GM12865 (cell line): ENCODE data around the gene KPNB1.

Experiments used
- DNase-seq: peaks from one replicate; pipeline ENCODE4 v3.0.0; 2010; ENCODE audit warnings: low read depth
- H3K4me3 ChIP-seq: 2 replicates; pipeline ENCODE4 v1.5.1; 2011; ENCODE audit warnings: mild to moderate bottlenecking, low read depth, low read length, control low read depth
- CTCF ChIP-seq: IDR thresholded peaks from 2 replicates; pipeline ENCODE4 v1.5.1; 2011; ENCODE audit warnings: low read length, control low read depth, low read depth, inconsistent platforms; ENCODE audit not compliant: insufficient read depth; ENCODE audit errors: missing control alignments

KPNB1 gene

DNA sequence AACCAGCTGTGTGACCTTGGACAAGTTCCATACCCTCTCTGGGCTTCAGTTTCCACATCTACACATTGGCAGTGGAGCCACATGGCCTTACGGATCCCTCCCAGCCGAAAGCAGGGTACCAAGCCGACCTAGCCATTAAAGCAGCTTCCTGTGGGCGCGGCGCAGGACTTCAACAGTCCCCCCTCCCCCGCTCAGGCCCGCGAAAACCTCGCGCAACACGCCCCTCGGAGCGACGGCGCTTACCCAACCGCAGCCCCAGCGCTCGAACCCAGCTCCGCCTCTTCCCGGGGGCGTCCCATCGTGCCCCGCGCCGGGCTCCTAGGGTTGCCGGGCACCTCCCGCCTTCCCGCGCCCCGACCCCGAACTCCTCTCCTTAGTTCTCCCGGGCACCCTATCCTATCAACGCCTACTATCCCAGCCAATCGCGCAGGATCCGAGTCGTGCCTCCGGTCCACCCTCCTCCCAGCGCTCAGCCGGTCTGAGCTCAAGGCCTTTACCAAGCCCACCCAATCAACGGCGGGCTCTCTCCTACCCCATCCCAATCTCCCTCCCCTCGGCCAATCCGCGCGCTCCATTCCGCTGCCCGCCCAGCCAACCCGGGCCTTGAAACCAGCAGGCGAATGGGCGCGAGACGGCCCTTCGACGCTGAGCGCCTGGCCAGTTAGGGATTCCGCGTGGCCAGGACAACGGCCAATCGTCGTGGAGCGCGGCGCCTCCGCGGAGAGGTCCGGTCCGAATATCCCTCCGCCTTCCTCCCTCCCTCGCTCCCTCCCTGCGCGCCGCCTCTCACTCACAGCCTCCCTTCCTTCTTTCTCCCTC, at the start of gene KPNB1:
Gene KPNB1 (plus strand): TSS at position 767 of the 819 bp plus-strand sequence. CDS start 326 bp downstream, outside the sequence.
- H3K4me3 ChIP-seq = peak within 1 kb of the TSS; percentile 83
- peak; percentile 100 for DNase-seq
- no peak for TF ChIP-seq CTCF

DNA sequence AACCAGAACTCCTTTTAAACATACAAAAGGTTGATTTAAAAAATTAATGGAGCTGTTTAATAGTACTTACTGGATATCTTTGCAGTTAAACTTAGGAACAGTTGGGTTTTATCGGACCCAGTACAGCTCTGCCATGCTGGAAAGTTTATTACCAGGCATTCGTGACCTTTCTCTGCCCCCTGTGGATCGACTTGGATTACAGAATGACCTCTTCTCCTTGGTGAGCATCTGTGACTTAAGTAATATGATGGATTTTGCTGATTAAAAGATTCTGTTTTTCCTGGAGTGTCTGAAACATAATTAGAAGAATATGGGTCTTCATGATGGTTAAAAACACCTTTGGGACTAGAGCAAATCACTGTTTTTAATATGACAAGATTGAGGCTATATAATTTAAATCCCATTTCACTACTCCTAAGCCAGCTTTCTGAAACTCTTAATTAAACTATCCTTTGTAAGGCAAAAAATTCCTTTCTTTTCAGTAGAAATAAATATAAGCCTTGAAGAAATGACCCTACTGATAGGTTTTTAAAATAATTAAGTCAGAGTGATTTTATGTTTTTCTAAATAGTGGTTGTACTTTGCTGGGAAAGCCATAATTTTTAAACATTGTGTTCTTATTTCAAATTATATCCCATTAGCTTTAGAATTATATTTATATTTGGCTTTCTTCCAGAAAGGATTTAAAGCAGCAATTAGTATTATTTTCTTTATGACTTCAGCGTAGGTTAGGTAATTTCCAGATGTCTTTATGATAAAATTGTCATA, 45.7 kb upstream of the KPNB1 start:
- no peak overlapping the region for H3K4me3 ChIP-seq
- TF ChIP-seq CTCF = no peak
- DNase-seq = no peak

- no peak for DNase-seq
- no peak overlapping the region for H3K4me3 ChIP-seq
- TF ChIP-seq CTCF = no peak
Observed at GRCh38 chr17:47604598-47604927, 45.2 kb upstream of the KPNB1 start.

- TF ChIP-seq CTCF = no peak
- no peak for DNase-seq
- H3K4me3 ChIP-seq = no peak overlapping the region
Observed at GRCh38 chr17:47605011-47605410, 44.7 kb upstream of the KPNB1 start.

DNA sequence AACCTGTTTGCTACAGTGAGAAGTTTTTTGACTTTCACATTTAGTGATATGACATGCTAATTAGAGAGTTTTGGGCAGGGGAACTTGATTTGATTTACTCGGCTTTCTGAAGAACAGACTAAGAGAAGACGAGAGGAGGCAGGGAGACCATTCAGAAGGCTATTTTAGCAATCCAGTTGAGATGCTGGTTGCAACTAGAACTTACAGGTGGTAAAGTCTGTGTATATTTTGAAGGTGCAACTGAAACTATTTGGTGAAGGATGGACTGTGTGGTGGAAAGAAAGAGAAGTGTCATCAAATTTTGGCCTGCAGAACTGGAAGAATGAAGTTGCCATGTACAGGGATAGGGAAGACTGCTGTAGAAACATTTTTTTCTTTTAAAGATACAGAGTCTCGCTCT, 42.2 kb upstream of the KPNB1 start:
- no peak for DNase-seq
- TF ChIP-seq CTCF = no peak
- no peak overlapping the region for H3K4me3 ChIP-seq

DNA sequence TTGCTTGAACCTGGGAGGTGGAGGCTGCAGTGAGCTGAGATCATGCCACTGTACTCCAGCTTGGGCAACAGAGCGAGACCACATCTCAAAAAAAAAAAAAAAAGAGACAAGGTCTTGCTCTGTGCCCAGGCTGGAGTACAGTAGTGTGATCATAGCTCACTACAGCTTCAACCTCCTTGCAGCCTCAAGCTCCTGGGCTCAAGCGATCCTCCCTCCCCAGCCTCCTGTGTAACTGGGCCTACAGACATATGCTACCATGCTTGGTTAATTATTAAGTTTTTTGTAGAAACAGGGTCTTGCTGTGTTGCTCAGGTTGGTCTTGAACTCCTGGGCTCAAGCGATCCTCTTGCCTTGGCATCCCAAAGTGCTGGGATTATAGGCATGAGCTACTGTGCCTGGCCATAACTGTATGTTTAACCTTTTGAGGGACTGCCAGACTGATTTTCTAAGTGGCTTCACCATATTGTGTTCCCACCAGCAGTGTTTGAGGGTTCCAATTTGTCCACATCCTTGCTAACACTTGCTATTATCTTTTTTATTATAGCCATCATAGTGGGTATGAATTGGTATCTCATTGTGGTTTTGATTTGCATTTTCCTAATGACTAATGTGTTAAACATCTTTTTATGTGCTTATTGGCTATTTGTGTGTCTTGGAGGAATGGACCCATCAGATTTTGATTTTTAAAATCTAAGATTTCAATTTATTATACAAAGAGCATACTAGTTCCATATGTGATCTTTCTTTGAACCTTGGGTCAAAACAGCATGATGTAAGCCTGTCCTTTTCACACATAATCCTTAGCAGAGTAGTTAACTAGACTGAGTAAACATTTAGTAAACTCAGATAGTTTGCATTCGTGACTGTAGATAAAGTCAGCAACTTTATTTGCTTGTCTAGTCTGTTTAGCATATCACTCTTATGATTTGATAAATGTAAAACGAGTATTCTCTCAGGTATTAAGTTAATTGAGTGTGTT, 38.1 kb upstream of the KPNB1 start:
- H3K4me3 ChIP-seq = no peak overlapping the region
- TF ChIP-seq CTCF = no peak
- no peak for DNase-seq
